Epidermal melanocyte (primary cell): ENCODE measurements around the gene SLC10A4.

ENCODE experiments used
- DNase-seq: peaks from one replicate; pipeline ENCODE4 v3.0.0; 2011; ENCODE audit warnings: low spot score; ENCODE audit not compliant: insufficient read length

Gene SLC10A4

GRCh38 chr4:48489683-48490011, 6.5 kb downstream of the SLC10A4 start:
- DNase-seq: no peak

DNA sequence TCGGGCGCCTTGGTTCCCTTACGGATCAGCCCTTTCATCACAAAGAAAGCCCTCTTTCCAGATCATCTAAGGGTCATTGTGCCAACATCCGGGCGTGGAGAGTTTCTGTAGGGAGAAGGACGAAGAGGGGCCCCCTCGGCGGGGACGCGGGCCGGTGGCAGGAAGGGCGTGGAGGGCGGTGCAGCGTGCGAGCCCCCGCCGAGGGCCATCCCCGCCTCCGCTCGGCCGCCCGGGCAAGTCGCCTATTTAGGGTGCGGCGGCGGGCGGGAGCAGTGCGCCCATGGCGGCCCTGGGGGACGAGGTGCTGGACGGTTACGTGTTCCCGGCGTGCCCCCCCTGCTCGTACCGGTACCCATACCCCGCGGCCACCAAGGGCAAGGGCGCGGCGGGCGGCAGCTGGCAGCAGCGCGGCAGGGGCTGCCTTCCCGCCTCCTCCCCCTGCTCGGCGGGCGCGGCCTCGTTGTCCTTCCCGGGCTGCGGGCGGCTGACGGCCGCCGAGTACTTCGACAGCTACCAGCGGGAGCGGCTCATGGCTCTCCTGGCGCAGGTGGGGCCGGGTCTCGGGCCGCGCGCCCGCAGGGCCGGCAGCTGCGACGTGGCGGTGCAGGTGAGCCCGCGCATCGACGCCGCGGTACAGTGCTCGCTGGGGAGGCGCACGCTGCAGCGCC, 7.0 kb downstream of the SLC10A4 start, which contains the start of gene ZAR1:
ZAR1 (plus strand) TSS at position 241 of the 668 bp plus-strand sequence; CDS start at position 281, 40 bp downstream.
- no peak for DNase-seq

- DNase-seq: no peak
Observed at GRCh38 chr4:48490680-48491513, 7.8 kb downstream of the SLC10A4 start.

DNA sequence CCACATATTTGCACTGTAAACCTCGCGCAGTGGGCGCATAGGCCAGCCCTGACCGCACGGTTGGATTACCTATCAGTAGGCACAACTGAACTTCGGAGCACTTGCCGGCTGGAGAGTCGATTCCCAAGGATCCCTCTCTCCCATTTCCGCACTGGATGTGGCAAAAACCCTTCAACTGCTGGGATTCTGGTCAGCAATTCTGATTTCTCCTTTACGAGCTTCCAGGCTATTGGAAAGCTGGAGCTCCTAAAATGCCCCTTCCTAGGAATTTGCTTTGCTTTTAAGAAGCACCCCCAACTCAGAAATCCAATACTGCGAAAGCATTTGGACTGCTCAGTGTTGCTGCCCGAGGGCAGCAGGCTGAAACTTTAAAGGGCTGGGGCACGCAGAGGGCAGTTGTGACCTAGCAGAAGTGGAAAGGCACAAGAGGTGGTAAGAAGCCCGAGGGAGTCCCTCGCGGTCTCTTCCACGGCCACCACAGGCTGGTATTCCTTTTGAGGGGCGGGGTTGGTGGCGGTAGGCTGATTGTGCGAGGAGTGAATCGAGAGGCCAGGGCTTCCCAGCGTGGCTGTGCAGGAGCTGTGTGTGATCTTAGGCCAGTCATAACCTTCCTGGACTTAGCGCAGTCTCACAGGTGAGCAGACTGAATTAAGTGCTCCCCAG, 8.5 kb downstream of the SLC10A4 start:
- no peak for DNase-seq

- DNase-seq: no peak
Observed at GRCh38 chr4:48493452-48494100, 10.4 kb downstream of the SLC10A4 start.

DNA sequence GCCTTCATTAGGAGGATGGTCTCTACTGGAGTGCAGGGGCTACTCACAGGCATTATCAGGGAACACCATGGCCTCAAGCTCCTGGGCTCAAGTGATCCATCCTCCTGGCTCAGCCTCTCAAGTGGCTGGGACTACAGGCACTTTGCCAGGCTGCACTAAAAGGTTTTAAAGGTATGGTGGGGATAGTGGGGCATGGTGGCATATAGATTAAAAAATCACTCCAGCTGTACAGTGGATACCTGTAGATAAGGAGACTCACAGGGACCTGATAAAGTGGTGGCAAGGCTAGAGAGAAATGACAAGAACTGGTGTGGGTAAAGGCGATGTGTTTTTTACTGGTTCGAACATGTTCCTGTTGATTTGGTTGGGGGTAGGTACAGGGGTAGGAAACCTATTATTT, 12.8 kb downstream of the SLC10A4 start:
- no peak for DNase-seq

DNA sequence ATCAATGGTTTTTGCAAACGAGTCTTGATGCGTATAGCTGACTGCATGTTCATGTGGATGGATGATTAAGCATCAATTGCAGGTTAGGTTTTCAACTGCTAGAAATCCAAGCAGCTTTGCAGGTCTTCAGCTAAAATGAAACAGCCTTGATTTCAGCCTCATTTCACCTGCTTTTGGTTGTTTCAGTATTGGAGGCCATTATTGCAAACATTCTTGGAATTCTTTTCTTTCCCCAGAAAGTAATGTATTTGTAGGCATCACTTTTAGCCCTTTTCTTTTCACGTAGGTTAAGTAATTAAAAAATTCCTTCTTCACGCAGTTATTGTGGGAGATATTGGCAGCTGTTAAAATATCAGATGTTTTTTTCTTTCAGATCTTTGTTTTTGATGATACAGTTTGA, 15.8 kb downstream of the SLC10A4 start:
- DNase-seq: no peak

DNA sequence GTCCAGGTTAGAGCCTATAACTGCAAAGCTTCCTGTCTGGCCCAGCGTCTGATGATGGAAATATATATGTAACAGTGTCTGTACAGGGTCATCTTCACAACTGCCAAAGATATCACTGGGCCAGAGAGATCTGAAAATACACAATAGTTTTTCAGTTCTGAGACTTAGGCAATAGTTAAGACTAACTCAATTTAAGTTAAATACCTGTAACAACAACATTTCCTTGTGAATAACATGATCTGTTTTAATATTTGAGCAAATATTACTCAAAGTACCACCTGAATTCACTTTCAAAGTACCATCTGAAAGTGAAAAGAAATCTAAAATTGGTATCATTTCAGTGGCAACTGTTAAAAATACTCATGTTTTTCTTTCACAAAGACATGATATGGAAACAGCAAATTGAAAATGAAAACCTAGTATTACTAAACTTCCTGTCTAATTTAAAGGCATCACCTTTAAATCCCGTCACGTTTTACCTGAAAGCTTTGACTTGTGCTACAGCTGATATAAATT, 16.5 kb downstream of the SLC10A4 start:
- DNase-seq: no peak

DNA sequence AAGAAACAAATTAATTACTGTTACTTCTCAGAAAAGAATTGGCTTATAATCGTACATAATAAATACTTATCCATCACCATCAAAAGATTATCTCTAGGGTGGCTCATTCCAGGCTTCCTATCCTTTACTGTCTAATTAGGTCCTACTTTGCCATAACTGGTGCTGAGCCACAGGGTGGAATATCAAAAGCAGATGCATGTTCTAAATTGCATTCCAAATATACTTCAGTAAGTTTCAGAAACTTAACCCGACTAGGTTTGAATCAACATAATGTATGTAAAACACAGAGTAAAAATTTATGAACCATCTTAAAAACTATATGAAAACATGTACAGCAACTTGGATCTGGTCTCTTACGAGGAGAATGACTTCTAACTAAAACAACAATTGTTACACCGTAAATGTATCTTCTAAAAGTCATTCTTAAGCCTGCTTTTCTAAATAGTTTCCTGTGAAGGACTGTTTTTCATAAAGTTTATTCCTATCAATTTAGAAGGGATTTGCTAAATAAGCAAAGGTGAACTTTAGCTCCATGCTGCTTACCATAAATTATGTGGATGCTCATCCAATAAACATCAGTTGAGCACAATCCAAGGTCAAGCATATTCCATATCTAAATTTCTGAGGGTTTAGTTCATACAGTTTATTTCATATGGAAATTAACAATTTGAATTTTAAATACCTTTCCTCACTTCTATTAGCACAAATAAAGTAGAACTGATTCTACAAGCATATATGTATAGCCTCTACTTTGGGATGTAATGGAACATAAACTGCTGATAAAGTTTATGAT, 20.3 kb downstream of the SLC10A4 start:
- DNase-seq: no peak

DNA sequence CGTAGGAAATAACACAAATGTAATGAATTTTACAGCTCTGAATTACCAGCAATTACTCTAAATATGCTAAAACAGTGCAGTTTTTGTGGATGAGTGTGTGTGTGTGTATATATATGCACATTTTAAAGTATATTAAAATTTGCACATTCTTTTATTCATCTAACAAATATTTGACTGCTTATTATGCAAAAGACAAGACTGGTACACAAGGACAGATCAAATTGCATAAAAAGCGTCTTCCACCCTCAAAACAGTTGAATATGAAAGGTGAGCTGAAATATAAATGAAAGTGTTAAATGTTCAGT, 20.8 kb downstream of the SLC10A4 start:
- no peak for DNase-seq

GRCh38 chr4:48504352-48504751, 21.2 kb downstream of the SLC10A4 start:
- DNase-seq: no peak

DNA sequence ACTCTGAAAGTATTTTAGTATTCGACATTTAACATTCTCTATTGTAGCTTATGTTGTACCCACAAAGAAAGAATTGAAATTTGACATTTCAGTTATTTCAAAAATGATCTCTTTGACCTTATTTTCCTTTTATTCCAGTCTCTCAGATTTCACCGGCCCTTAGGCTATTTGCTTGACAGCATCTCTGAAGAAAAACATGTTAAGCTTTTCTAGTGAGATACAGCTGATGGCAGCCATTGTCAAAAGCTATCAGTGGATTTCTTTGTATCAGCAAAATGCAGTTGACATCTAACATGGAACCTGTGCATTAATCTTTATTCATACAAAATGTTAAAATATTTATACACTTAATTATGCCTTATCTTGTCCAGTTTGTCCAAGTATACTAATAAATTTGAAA, 23.6 kb downstream of the SLC10A4 start:
- no peak for DNase-seq

DNA sequence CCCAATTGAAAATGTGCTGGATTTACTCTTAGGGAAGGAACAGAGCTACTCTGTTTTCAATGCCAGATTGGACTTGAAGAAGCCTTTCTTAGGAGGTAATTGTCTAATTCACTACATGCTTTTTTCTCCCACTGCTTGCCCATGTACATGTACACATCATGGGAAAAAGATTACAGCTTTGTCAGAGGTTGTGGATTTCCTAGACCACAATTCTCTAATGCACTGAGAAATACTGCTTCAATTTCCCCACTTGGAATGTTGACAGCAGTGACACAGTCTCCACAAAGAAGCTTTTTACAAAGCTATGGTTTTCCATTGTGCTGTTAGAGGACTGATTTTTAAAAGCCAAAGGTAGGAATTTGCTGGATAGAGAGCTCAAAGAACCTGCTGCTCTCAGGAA, 26.4 kb downstream of the SLC10A4 start:
- no peak for DNase-seq

- no peak for DNase-seq
Observed at GRCh38 chr4:48518143-48518542, 35.0 kb downstream of the SLC10A4 start.

DNA sequence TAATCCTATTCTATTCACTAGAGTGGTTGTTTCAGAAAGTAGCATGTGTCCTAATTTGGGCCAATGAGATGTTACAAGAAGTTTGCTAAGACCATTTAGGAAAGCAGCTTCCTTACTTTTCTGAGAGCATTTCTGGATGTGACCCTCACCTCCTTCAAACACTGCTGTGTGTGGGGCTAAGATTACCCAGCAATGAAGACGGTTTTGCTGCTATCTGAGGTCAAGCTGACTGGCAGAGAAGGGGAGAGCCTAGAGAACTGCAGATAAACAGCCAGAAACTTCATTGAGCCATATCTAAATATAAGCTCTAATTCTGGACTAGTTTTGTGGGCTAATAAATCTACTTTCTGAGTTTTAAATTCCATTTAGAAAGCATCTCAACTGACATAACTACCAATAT, 43.3 kb downstream of the SLC10A4 start:
- no peak for DNase-seq

GRCh38 chr4:48538358-48538757, 55.2 kb downstream of the SLC10A4 start:
- no peak for DNase-seq
